ENCODE measurements around the gene THSD7A.

Gene THSD7A

GRCh38 chr7:11703829-11704228 lies 128.2 kb downstream of the THSD7A start:
- no peak for DNase-seq (ENCODE audit: low read depth)
- H3K4me3 ChIP-seq (ENCODE audit: low read depth, low read length): no peak overlapping the region
- TF ChIP-seq CTCF (IDR thresholded peaks at IDR 0.05; ENCODE audit: control insufficient read depth, extremely low read depth, insufficient read depth): no peak

- no peak for DNase-seq (ENCODE audit: low read depth)
- H3K4me3 ChIP-seq (ENCODE audit: low read depth, low read length): no peak overlapping the region
- TF ChIP-seq CTCF (IDR thresholded peaks at IDR 0.05; ENCODE audit: control insufficient read depth, extremely low read depth, insufficient read depth): no peak
Measured at GRCh38 chr7:11702938-11703337, 129.1 kb downstream of the THSD7A start.

- no peak overlapping the region for H3K4me3 ChIP-seq (ENCODE audit: low read depth, low read length)
- no peak for TF ChIP-seq CTCF (IDR thresholded peaks at IDR 0.05; ENCODE audit: control insufficient read depth, extremely low read depth, insufficient read depth)
- DNase-seq (ENCODE audit: low read depth): no peak
Measured at GRCh38 chr7:11701829-11702560, 130.0 kb downstream of the THSD7A start.

GRCh38 chr7:11699666-11700065 lies 132.3 kb downstream of the THSD7A start:
- H3K4me3 ChIP-seq (ENCODE audit: low read depth, low read length): no peak overlapping the region
- no peak for DNase-seq (ENCODE audit: low read depth)
- TF ChIP-seq CTCF (IDR thresholded peaks at IDR 0.05; ENCODE audit: control insufficient read depth, extremely low read depth, insufficient read depth): no peak

- no peak for DNase-seq (ENCODE audit: low read depth)
- no peak for TF ChIP-seq CTCF (IDR thresholded peaks at IDR 0.05; ENCODE audit: control insufficient read depth, extremely low read depth, insufficient read depth)
- no peak overlapping the region for H3K4me3 ChIP-seq (ENCODE audit: low read depth, low read length)
Measured at GRCh38 chr7:11698384-11698871, 133.6 kb downstream of the THSD7A start.

- TF ChIP-seq CTCF (IDR thresholded peaks at IDR 0.05; ENCODE audit: control insufficient read depth, extremely low read depth, insufficient read depth): no peak
- no peak for DNase-seq (ENCODE audit: low read depth)
- no peak overlapping the region for H3K4me3 ChIP-seq (ENCODE audit: low read depth, low read length)
Measured at GRCh38 chr7:11690395-11690794, 141.6 kb downstream of the THSD7A start.

GRCh38 chr7:11689096-11689495 lies 142.9 kb downstream of the THSD7A start:
- no peak for DNase-seq (ENCODE audit: low read depth)
- H3K4me3 ChIP-seq (ENCODE audit: low read depth, low read length): no peak overlapping the region
- no peak for TF ChIP-seq CTCF (IDR thresholded peaks at IDR 0.05; ENCODE audit: control insufficient read depth, extremely low read depth, insufficient read depth)

All from LNCaP clone FGC (cell line).